H9 (cell line): ENCODE measurements around the gene ERP29. TPM values are rescaled to one million over a fixed set of nuclear protein-coding genes. Genes with fewer than 3 reads are reported as not detected.

ENCODE experiments used
- DNase-seq: peaks from one replicate; pipeline ENCODE4 v3.0.0-alpha.2; 2017
- H2AFZ ChIP-seq: one replicate; pipeline ENCODE4 v1.6.1; 2013; ENCODE audit warnings: mild to moderate bottlenecking, low read length, control low read depth, moderate library complexity
- H2AK5ac ChIP-seq: 2 replicates; pipeline ENCODE4 v1.6.1; 2013; ENCODE audit warnings: low read length, control low read depth, mixed read lengths; ENCODE audit not compliant: insufficient read length
- H2BK120ac ChIP-seq: one replicate; pipeline ENCODE4 v1.6.1; 2013; ENCODE audit warnings: low read depth, mild to moderate bottlenecking, low read length, control low read depth, inconsistent platforms; ENCODE audit not compliant: poor library complexity, severe bottlenecking
- H2BK12ac ChIP-seq: 2 replicates; pipeline ENCODE4 v1.6.1; 2013; ENCODE audit warnings: low read length, control low read depth, mixed read lengths, low read depth; ENCODE audit not compliant: insufficient read length
- H2BK15ac ChIP-seq: 2 replicates; pipeline ENCODE4 v1.6.1; 2013; ENCODE audit warnings: low read depth, low read length, control low read depth
- H2BK20ac ChIP-seq: one replicate; pipeline ENCODE4 v1.6.1; 2013; ENCODE audit warnings: low read depth, mild to moderate bottlenecking, low read length, control low read depth, inconsistent platforms; ENCODE audit not compliant: poor library complexity, severe bottlenecking
- H2BK5ac ChIP-seq: 2 replicates; pipeline ENCODE4 v1.6.1; 2013; ENCODE audit warnings: low read length, control low read depth, mixed read lengths; ENCODE audit not compliant: insufficient read length
- H3K14ac ChIP-seq: 2 replicates; pipeline ENCODE4 v1.6.1; 2013; ENCODE audit warnings: low read length, control low read depth; ENCODE audit not compliant: insufficient read depth
- H3K18ac ChIP-seq: 2 replicates; pipeline ENCODE4 v1.6.1; 2013; ENCODE audit warnings: low read depth, mild to moderate bottlenecking, mixed read lengths, low read length, control low read depth; ENCODE audit not compliant: insufficient read length
- H3K23ac ChIP-seq: 2 replicates; pipeline ENCODE4 v1.6.1; 2013; ENCODE audit warnings: low read length, control low read depth, mixed read lengths, low read depth; ENCODE audit not compliant: insufficient read length
- H3K23me2 ChIP-seq: 2 replicates; pipeline ENCODE4 v1.6.1; 2013; ENCODE audit warnings: low read depth, mild to moderate bottlenecking, mixed read lengths, low read length, control low read depth; ENCODE audit not compliant: insufficient read length, poor library complexity, severe bottlenecking
- H3K27ac ChIP-seq: 2 replicates; pipeline ENCODE4 v1.5.1; 2013; ENCODE audit warnings: low read length, control low read depth, mixed read lengths, low read depth; ENCODE audit not compliant: insufficient read length
- H3K27me3 ChIP-seq: 2 replicates; pipeline ENCODE4 v1.6.1; 2013; ENCODE audit warnings: low read length, control low read depth, inconsistent platforms; ENCODE audit not compliant: insufficient read depth
- H3K4ac ChIP-seq: 2 replicates; pipeline ENCODE4 v1.6.1; 2013; ENCODE audit warnings: low read depth, mild to moderate bottlenecking, control low read depth, inconsistent platforms, low read length, moderate library complexity
- H3K4me1 ChIP-seq: 2 replicates; pipeline ENCODE4 v1.6.1; 2013; ENCODE audit warnings: low read length, control low read depth, inconsistent platforms; ENCODE audit not compliant: insufficient read depth
- H3K4me2 ChIP-seq: 2 replicates; pipeline ENCODE4 v1.6.1; 2013; ENCODE audit warnings: low read length, control low read depth, mixed read lengths; ENCODE audit not compliant: insufficient read length, insufficient read depth
- H3K56ac ChIP-seq: 2 replicates; pipeline ENCODE4 v1.6.1; 2013; ENCODE audit warnings: low read depth, mild to moderate bottlenecking, mixed read lengths, low read length, control low read depth; ENCODE audit not compliant: insufficient read length
- H3K79me1 ChIP-seq: 2 replicates; pipeline ENCODE4 v1.6.1; 2013; ENCODE audit warnings: low read depth, mild to moderate bottlenecking, moderate library complexity, low read length, control low read depth, inconsistent platforms; ENCODE audit not compliant: insufficient read depth, poor library complexity, severe bottlenecking
- H3K79me2 ChIP-seq: 2 replicates; pipeline ENCODE4 v1.6.1; 2013; ENCODE audit warnings: low read length, control low read depth, inconsistent platforms; ENCODE audit not compliant: insufficient read depth
- H3K9ac ChIP-seq: 2 replicates; pipeline ENCODE4 v1.6.1; 2013; ENCODE audit warnings: low read length, control low read depth, mixed read lengths; ENCODE audit not compliant: insufficient read length; ENCODE audit errors: extremely low read depth
- H3K9me3 ChIP-seq: one replicate; pipeline ENCODE4 v1.6.1; 2013; ENCODE audit warnings: low read depth, low read length, inconsistent platforms; ENCODE audit not compliant: control insufficient read depth
- H3T11ph ChIP-seq: one replicate; pipeline ENCODE4 v1.6.1; 2013; ENCODE audit warnings: mild to moderate bottlenecking, low read length, control low read depth, inconsistent platforms
- H4K20me1 ChIP-seq: one replicate; pipeline ENCODE4 v1.6.1; 2013; ENCODE audit not compliant: control insufficient read depth, insufficient read length, insufficient read depth
- H4K5ac ChIP-seq: 2 replicates; pipeline ENCODE4 v1.6.1; 2013; ENCODE audit warnings: low read depth, mild to moderate bottlenecking, mixed read lengths, low read length, control low read depth; ENCODE audit not compliant: insufficient read length
- H4K8ac ChIP-seq: replicated peaks from 2 replicates; pipeline ENCODE4 v1.6.1; 2013; ENCODE audit warnings: low read length, control low read depth, mixed read lengths, low read depth; ENCODE audit not compliant: insufficient read length
- H4K91ac ChIP-seq: 2 replicates; pipeline ENCODE4 v1.6.1; 2013; ENCODE audit warnings: low read depth, mild to moderate bottlenecking, moderate library complexity, mixed read lengths, low read length, control low read depth; ENCODE audit not compliant: insufficient read length
- H3K27ac Mint-ChIP-seq, 3 experiments: 2 replicates in 2 of 3; 3 replicates in 1 of 3; pipeline ENCODE4 v1.8.0; 2020 to 2021; ENCODE audit warnings: mixed read lengths in 3 of 3, mild to moderate bottlenecking in 1 of 3, moderate library complexity in 1 of 3
- H3K27me3 Mint-ChIP-seq: 2 replicates; pipeline ENCODE4 v1.8.0; 2021; ENCODE audit warnings: low read depth, mild to moderate bottlenecking, moderate library complexity, mixed read lengths
- H3K36me3 Mint-ChIP-seq, 3 experiments: 2 replicates in 2 of 3; 3 replicates in 1 of 3; pipeline ENCODE4 v1.8.0; 2020 to 2021; ENCODE audit warnings: low read depth in 3 of 3, mixed read lengths in 3 of 3; ENCODE audit not compliant: insufficient read depth in 1 of 3
- H3K4me1 Mint-ChIP-seq, 2 experiments: 2 replicates each; pipeline ENCODE4 v1.8.0; 2020; ENCODE audit warnings: mixed read lengths in 2 of 2
- H3K4me3 Mint-ChIP-seq, 2 experiments: 2 replicates in 1 of 2; 3 replicates in 1 of 2; pipeline ENCODE4 v1.8.0; 2020 to 2021; ENCODE audit warnings: mild to moderate bottlenecking in 2 of 2, mixed read lengths in 2 of 2, moderate library complexity in 1 of 2
- H3K9me3 Mint-ChIP-seq, 2 experiments: 2 replicates in 1 of 2; 3 replicates in 1 of 2; pipeline ENCODE4 v1.8.0; 2020; ENCODE audit warnings: mild to moderate bottlenecking in 2 of 2, mixed read lengths in 2 of 2, moderate library complexity in 1 of 2
- WGBS: extraction: QIAGEN DNeasy Blood & Tissue Kit; methylation state at CpG from one replicate; pipeline ENCODE4 v1.1.7; 2013; ENCODE audit warnings: missing lambda C conversion rate, low lambda C conversion rate, mixed read lengths; ENCODE audit not compliant: insufficient read length; ENCODE audit errors: extremely low coverage; 5-methylcytosine and 5-hydroxymethylcytosine counted together
- total RNA-seq: library from RNA; stranded (reverse); gene quantifications from 2 replicates; pipeline ENCODE4 v1.2.1, GENCODE V29; 2021
- TF ChIP-seq, protein P1 (sequence below): fragments of 200-600 bp; sonication (generic); conservative IDR thresholded peaks from 3 replicates; pipeline ENCODE4 v1.8.0; 2021; ENCODE audit warnings: antibody characterized with exemption, mild to moderate bottlenecking

Gene ERP29
- total RNA-seq, 1 experiment from 2014 or later = 160 TPM

DNA sequence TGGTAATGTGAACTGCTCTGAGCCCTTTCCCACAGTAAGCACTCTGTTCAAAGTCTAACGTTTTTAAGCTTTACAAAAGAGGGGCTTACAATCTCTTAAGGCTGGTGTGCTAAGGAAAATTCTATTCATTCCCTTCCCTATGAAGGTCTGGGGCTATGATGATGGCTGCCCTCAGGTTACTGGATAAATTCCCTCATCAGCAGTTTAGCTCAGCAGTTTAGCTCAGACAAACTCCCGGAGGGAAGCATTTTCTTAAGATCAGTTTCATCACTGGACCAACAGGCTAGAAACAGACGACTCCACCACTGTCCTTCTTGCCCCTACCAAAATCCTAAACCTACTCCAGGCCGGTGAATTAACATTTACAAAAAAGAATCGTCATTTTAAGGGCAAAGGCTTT, 19.1 kb downstream of the ERP29 start:
- no peaks in the 10 kb centered on the region for H3K27me3 ChIP-seq
- H2BK20ac ChIP-seq = no peak overlapping the region
- TF ChIP-seq, protein P1, sequence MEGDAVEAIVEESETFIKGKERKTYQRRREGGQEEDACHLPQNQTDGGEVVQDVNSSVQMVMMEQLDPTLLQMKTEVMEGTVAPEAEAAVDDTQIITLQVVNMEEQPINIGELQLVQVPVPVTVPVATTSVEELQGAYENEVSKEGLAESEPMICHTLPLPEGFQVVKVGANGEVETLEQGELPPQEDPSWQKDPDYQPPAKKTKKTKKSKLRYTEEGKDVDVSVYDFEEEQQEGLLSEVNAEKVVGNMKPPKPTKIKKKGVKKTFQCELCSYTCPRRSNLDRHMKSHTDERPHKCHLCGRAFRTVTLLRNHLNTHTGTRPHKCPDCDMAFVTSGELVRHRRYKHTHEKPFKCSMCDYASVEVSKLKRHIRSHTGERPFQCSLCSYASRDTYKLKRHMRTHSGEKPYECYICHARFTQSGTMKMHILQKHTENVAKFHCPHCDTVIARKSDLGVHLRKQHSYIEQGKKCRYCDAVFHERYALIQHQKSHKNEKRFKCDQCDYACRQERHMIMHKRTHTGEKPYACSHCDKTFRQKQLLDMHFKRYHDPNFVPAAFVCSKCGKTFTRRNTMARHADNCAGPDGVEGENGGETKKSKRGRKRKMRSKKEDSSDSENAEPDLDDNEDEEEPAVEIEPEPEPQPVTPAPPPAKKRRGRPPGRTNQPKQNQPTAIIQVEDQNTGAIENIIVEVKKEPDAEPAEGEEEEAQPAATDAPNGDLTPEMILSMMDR = no peak
- Mint-ChIP-seq H3K9me3 (no peaks in the 10 kb centered on the region), H3K27ac (peak overlapping the region; percentile 22 to 31 (median 23); a peak in 2 of 7 replicates), H3K4me1 (peaks cover 15 to 24% of the 10 kb centered on the region in 2 experiments), H3K36me3 (peaks cover 31 to 76% (median 64%) of the 10 kb centered on the region in 3 experiments; a peak in 6 of 7 replicates), H3K27me3 (no peaks in the 10 kb centered on the region), H3K4me3 (no peak overlapping the region)
- no peak overlapping the region for H3K9ac ChIP-seq
- H2BK120ac ChIP-seq = no peak overlapping the region
- no CpG with 5 or more reads among the region's 5 CpGs for WGBS
- H3K56ac ChIP-seq = no peak overlapping the region
- no peak overlapping the region for H2BK12ac ChIP-seq
- no peak overlapping the region for H3K23ac ChIP-seq
- H4K8ac ChIP-seq = no peak overlapping the region
- no peak for DNase-seq
- no peaks in the 10 kb centered on the region for H3K23me2 ChIP-seq
- no peak overlapping the region for H2BK5ac ChIP-seq
- H4K5ac ChIP-seq = no peak overlapping the region
- H3K4me1 ChIP-seq = no peaks in the 10 kb centered on the region
- no peak overlapping the region for H3T11ph ChIP-seq
- no peak overlapping the region for H3K27ac ChIP-seq
- no peaks in the 10 kb centered on the region for H4K20me1 ChIP-seq
- H3K4me2 ChIP-seq = no peak overlapping the region
- no peak overlapping the region for H2AK5ac ChIP-seq
- no peak overlapping the region for H3K14ac ChIP-seq
- H3K9me3 ChIP-seq = no peaks in the 10 kb centered on the region
- no peak overlapping the region for H3K4ac ChIP-seq
- H3K79me1 ChIP-seq = no peaks in the 10 kb centered on the region
- no peak overlapping the region for H3K18ac ChIP-seq
- H2BK15ac ChIP-seq = no peak overlapping the region
- no peaks in the 10 kb centered on the region for H3K79me2 ChIP-seq
- H4K91ac ChIP-seq = no peak overlapping the region
- H2AFZ ChIP-seq = no peak overlapping the region
